GM19372 (cell line): ENCODE measurements around the gene NEDD4.
A peak's percentile ranks its signal among the peaks of the same experiment; 100 is the strongest.
"Not testable (repeated sequence)": the region's sequence is repeated elsewhere in the genome, so short reads cannot be mapped to it uniquely, and the experiment has no call there.

Source experiments
- ATAC-seq: cut with Tn5 transposase; IDR thresholded peaks from one replicate; pipeline ENCODE4 v1.9.1; 2021; ENCODE audit warnings: mild to moderate bottlenecking, low read depth, moderate library complexity; ENCODE audit not compliant: unreplicated experiment

Gene NEDD4

GRCh38 chr15:56007053-56007452 lies 13.6 kb upstream of the NEDD4 start:
- not testable (repeated sequence) for ATAC-seq

- ATAC-seq, result not testable (repeated sequence)
Observed at GRCh38 chr15:56006371-56006770, 13.0 kb upstream of the NEDD4 start.

- not testable (repeated sequence) for ATAC-seq
Observed at GRCh38 chr15:56004281-56004680, 10.9 kb upstream of the NEDD4 start.

- ATAC-seq, result not testable (repeated sequence)
Observed at GRCh38 chr15:56003777-56004176, 10.4 kb upstream of the NEDD4 start.

- ATAC-seq, result not testable (repeated sequence)
Observed at GRCh38 chr15:56003277-56003676, 9.9 kb upstream of the NEDD4 start.

- no peak for ATAC-seq
Observed at GRCh38 chr15:56001471-56002078, 8.2 kb upstream of the NEDD4 start.

DNA sequence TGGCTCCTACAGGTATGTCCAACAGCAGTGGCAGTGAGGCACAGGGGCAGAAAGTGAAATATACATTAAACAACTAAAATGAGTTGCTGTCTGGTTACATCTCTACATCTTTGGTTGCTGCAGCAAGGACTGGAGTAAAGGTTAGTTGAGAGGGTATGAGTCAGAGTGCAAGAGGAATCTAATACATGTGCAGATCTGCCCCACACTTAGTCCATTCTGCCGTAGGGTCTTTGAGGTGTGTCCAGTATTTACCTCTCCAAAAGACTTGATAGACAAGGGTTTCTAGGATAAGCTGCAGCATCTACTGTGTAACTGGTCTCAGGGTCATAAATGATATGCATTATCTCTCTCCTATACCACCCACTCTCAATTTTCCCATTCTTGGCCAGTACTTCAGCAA lies 6.2 kb upstream of the NEDD4 start:
- ATAC-seq, result no peak

DNA sequence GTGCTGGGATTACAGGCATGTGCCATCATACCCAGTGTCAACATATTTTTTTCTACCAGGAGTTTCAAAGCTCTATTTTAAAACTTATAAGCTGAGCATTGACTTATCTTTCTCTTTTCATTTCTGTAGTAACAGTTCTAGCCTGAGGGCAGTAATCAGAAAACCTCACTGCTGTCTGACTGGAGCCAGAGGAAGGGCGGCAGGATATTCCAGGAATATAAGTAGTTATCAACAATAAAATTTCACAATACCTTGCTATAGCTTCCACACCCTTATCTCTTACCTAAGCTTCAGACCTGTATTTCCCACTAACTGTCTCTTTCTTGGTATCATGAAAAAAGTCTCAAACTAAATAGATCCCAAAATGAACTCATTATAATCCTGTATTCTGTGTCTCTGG lies 5.1 kb upstream of the NEDD4 start:
- no peak for ATAC-seq

DNA sequence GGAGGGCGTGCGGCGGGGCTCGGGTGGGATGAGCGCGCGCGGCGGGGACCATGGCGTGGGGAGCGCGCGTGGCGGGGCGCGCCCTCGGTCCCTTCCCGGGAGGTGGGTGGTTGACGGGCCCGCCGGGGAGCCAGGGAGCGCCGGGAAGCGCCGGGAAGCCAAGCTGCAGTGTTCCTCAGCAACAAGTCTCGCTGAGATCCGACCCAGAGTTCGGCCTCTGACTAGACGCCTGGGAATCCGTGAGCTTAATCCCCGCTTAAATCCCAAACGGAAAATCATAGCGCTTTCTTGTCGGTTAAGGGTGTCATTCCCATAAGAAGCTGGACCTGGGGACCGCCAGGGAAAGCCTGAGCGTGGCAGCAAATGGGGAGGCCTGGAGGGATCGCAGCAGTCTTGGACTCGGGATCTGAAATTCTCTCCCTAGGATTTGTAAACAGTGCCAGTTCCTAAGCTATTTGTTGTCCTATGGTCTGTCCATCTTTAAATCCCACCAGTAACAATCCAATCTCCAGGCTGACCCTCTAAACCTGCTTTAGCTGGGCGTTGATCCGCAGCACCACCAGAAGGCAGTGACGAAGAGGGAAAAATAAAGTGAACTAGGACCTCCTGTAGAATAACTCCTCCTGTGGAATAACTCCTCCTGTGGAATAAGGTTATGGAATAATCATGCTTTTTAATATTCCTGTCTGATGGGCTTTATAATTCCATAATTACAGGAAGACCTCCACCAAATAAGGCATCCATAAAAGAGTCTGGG lies 570 bp upstream of the NEDD4 start:
- peak; percentile 9 for ATAC-seq

DNA sequence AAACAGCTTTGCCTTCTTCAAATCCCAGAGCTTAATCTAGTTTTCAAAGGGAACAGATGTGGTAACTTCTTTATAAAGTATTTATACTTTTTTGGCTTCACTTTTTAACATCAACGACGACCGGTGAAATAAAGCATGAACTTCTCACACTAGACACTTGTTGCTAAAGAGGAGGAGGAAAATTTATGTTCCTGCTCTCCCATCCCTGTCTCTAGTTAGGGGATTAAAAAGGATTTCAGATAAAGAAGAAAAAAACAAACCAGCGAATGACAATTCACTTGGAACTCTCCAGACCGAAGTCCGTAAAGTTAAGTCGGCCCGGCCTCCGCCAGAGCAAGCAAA lies 672 bp downstream of the NEDD4 start:
- ATAC-seq, result no peak

- ATAC-seq, result no peak
Observed at GRCh38 chr15:55991802-55992768, 1.3 kb downstream of the NEDD4 start.

DNA sequence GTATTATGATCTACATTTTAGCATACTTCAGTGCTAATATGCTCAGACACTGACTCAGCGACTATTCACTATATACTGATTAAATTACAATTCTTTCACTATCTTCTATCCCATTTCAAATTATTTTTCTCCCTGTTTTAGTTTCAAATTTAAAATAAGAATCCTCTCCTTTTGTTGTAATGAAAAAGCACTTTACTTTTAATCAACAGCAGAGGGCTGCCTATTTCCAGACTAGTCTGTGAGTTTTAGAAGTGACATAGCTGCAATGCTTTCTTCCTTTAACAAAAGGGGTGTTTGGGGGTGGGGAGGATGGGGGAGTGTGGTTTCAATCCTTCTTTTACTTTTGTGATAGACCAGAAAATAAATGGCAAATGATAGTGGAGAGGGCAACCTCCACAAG lies 2.4 kb downstream of the NEDD4 start:
- no peak for ATAC-seq

- no peak for ATAC-seq
Observed at GRCh38 chr15:55990516-55990915, 2.9 kb downstream of the NEDD4 start.

- no peak for ATAC-seq
Observed at GRCh38 chr15:55989383-55989782, 4.0 kb downstream of the NEDD4 start.

DNA sequence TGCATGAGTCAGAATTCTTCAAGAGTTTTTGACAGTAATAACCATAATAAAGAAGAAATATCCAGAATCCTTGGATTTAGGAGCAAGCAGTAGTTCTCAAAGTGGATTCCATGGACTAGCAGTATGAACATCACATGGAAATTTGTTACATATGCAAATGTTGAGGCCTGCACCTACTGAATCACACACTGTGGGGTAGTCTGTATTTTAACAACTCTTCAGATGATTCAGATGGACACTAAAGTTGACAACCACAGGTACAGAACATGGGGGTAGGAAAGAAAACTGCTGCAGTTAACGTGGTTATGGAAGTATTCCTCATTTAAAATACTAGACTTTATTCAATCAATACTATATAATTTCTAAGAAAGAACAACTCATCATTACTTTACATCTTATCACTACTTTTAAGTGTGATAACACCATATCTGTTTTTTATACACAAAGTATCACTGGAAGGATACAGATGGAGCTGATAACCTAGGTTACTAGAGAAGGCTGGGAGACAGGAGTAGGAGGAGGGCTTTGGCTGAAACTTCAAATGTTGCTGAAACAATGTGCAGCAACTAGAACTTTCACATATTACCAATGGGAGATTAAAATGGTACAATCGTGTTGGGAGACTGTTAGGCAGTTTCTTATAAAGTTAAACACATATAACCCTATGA lies 11.7 kb downstream of the NEDD4 start:
- no peak for ATAC-seq

DNA sequence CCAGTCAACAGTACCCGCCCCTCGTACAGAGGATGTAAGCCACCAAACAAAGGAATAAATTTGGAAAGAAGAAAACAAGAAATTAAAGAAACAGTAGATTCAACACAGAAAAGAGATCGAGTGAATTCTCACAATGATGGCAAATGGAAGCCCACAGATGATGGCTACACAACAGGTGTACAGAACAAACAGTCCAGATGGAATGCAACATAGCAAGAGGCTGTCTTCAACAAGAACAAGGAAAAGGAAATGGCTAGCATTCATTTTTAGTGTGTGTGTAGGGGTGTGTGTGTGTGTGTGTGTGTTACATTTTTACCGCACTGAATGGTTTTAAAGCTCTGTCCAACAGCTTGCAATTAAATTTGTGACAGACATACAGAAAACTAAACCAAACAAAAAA lies 12.9 kb downstream of the NEDD4 start:
- ATAC-seq, result no peak

GRCh38 chr15:55977231-55977630 lies 16.2 kb downstream of the NEDD4 start:
- ATAC-seq, result no peak

DNA sequence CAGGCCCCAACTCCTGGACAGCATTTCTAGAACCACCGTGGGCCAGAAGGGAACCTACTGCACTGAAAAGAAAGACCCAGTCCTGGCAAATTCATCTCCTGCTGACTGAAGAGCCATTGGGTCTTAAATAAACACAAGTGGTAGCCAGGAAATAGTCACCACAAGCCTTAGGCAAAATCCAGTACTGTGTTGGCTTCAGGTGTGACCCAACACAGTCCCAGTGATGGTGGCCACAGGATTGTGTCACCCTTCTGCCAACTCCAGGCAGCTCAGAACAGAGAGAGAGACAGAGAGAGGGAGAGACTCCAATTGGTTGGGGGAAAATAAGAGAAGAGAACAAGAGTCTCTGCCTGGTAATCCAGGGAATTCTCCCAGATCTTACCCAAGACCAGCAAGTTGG lies 23.1 kb downstream of the NEDD4 start:
- ATAC-seq, result no peak

GRCh38 chr15:55969582-55969981 lies 23.8 kb downstream of the NEDD4 start:
- no peak for ATAC-seq

DNA sequence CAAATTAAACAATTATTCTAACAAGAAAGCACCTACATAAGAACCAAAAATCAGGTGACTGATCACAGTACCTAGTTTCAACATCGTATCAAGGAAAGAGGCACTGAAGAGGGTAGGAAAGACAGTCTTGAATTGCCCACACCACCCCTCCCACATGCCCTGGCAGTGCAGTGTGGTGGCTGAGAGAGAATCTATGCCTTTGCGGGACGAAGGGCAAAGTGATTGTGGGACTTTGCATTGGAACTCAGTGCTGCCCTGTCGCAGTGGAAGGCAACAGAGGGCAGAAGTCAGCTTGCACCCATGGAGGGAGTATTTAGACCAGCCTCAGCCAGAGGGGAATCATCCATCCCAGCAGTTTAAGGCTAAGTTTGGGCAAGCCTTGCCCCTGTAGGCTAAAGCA lies 24.5 kb downstream of the NEDD4 start:
- ATAC-seq, result no peak

DNA sequence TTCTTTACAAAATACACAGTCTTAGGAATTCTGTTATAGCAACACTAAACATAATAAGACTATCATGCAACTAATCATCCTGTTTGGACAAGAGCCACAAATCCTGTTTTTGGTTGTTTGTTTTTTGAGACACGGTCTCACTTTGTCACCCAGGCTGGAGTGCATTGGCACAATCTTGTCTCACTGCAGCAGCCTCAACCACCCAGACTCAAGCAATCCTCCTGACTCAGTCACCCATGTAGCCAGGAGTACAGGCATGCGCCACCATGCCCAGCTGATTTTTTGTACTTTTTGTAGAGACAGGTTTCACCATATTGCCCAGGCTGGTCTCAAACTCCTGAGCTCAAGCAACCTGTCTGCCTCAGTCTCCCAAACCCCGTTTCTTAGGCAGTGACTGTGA lies 28.3 kb downstream of the NEDD4 start:
- ATAC-seq, result no peak
